PC-9 (cell line): ENCODE data around the gene PAF1.

Source experiments
- CTCF ChIP-seq: fragments of 200-600 bp; sonication (generic); conservative IDR thresholded peaks from 2 replicates; pipeline ENCODE4 v1.6.1; 2017; ENCODE audit warnings: mixed run types, antibody characterized with exemption, mild to moderate bottlenecking, moderate library complexity
- EZH2 ChIP-seq: fragments of 200-600 bp; sonication (generic); IDR thresholded peaks from 2 replicates; pipeline ENCODE4 v1.8.0; 2017; ENCODE audit warnings: antibody characterized with exemption, low read depth

DNA sequence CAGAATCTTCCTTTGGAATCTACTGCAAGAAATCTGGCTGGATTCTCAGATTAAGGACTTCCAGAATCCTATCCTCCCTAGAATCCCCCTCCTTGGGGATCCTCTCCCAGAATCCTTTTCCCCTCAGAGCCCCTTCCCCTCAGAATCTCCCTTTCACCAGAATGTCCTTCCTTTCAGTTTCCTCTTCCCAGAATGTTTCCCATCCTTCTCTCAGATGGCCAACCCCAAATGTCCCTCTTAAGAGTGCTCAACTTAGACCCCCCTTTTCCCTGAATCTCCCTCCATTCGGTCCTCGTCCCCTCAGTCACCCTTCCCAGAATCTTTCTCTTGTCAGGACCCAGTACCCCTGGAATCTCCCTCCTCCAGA is 45.4 kb upstream of the PAF1 start:
- no peak for TF ChIP-seq CTCF
- no peak for TF ChIP-seq EZH2
